ENCODE data around the gene SPESP1.

SPESP1 gene

GRCh38 chr15:68930268-68931022 is at the start of gene SPESP1:
SPESP1 (plus strand) TSS chr15:68930525; CDS start chr15:68930654, 129 bp downstream.
- Histone ChIP-seq H3K27ac (peak within 1 kb of the TSS in 3 of 21 experiments; percentile 17 to 32 (median 26)), H3K4me3 (peak within 1 kb of the TSS; percentile 28 to 42 (median 35))

GRCh38 chr15:68885070-68885469 is 45.3 kb upstream of the SPESP1 start:
- Histone ChIP-seq H3K27ac (no peak overlapping the region), H3K4me3 (no peak overlapping the region)

- no peak overlapping the region for H3K27ac ChIP-seq
- H3K4me3 ChIP-seq: no peak overlapping the region
These were observed 43.2 kb upstream of the SPESP1 start for GRCh38 chr15:68887120-68887519.

- no peak overlapping the region for H3K27ac ChIP-seq
- H3K4me3 ChIP-seq: no peak overlapping the region
These were observed 42.5 kb upstream of the SPESP1 start for GRCh38 chr15:68887819-68888218.

GRCh38 chr15:68888419-68888818 is 41.9 kb upstream of the SPESP1 start:
- Histone ChIP-seq H3K4me3 (no peak overlapping the region), H3K27ac (no peak overlapping the region)

DNA sequence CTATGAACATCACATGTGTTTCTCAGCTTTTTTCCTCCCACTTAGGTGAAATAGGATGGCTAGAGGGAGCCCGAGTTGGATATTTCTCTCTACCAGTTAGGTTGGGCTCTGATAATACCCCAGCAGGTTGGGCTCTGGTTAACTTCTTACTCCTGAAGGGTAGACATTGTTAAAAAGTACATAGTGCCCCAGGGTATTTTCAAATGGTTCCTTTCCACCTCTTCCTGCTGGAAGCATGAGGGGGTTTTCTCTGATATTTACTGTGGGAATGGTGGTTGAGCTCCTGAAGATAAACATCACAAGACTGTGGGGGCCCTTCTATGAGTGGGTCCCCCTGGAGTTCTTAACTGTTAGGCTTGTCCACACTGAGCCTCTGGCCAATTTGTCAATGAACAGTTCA is 36.1 kb upstream of the SPESP1 start:
- no peak overlapping the region for H3K4me3 ChIP-seq
- no peak overlapping the region for H3K27ac ChIP-seq

DNA sequence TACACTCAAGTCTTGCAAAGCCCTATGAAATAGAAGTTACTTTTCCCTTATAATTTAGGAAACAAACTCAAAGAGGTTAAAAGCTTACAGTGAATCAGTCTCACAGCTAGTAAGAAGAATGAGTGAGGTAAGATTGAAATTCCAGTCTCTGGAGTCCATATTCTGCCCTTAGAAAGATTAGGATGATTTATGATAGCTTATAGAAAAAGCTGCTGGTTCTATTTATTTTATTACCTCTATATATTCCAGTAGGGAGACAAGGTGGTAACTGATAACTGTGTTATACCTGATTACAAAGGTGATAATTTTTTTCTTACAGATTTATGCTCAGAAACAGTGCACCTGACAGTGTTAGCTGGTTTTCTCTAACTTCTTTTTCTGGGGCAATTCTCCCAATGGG is 34.1 kb upstream of the SPESP1 start:
- H3K4me3 ChIP-seq: no peak overlapping the region
- H3K27ac ChIP-seq: no peak overlapping the region

GRCh38 chr15:68897016-68897415 is 33.3 kb upstream of the SPESP1 start:
- Histone ChIP-seq H3K27ac (no peak overlapping the region), H3K4me3 (no peak overlapping the region)

DNA sequence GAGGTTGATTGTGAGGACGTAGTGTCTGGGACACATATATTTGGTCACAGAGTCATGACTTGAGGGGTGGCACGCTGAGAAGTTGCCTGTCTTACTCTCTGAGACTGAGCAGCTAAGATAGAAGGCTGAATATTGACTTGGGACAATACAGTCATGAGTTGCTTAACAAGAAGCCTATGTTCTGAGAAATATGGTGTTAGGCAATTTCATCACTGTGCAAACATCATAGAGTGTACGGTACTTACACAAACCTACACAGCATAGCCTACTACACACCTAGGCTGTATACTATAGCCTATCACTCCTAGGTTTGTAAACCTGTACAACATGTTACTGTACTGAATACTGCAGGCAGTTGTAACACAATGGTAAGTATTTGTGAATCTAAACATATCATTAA is 30.3 kb upstream of the SPESP1 start:
- Histone ChIP-seq H3K4me3 (no peak overlapping the region), H3K27ac (no peak overlapping the region)

- Histone ChIP-seq H3K27ac (no peak overlapping the region), H3K4me3 (no peak overlapping the region)
These were observed 22.9 kb upstream of the SPESP1 start for GRCh38 chr15:68907396-68907923.

GRCh38 chr15:68909601-68910100 is 20.7 kb upstream of the SPESP1 start:
- H3K4me3 ChIP-seq: no peak overlapping the region
- H3K27ac ChIP-seq: no peak overlapping the region

- H3K4me3 ChIP-seq: no peak overlapping the region
- H3K27ac ChIP-seq: no peak overlapping the region
These were observed 20.0 kb upstream of the SPESP1 start for GRCh38 chr15:68910341-68910740.

GRCh38 chr15:68910816-68911215 is 19.5 kb upstream of the SPESP1 start:
- Histone ChIP-seq H3K27ac (no peak overlapping the region), H3K4me3 (no peak overlapping the region)

GRCh38 chr15:68921926-68922325 is 8.4 kb upstream of the SPESP1 start:
- no peak overlapping the region for H3K4me3 ChIP-seq

DNA sequence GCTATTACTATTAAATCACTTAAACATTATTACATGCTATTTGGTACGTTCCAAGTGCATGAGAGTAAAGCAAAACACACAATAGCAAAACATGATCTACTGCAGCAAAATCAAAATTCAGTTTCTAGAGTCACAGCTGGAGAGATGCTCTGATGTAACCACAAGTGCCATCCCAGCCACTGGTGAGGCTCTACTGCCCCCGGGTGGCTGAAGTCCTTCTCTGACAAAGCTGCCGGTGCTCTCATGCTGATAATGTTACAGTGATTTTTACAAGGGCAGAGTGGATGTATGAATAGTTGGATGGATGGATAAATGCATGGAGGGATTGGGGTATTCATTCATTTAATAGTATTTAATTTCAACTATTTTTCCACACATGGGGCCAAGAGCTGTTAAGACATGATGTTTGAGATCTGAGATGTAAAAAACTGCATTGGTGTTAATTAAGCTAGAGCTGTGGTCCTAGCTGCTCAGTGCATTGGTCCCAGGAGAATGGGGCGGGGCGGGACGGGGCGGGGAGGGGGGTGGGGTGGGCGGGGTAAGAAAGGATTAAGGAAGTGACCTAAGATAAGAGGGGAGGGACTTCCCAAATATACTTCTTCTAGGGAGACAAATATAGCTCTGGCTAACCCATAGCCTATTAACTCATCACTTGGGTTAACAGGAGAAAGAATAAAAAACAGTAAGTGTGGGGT is 5.3 kb upstream of the SPESP1 start:
- H3K4me3 ChIP-seq: no peak overlapping the region
- H3K27ac ChIP-seq: no peak overlapping the region

More at GRCh38 chr15:68921926-68922325, 8.4 kb upstream of the SPESP1 start:
- no peak overlapping the region for H3K27ac ChIP-seq

GRCh38 chr15:68933001-68933400 is 2.7 kb downstream of the SPESP1 start:
- H3K27ac ChIP-seq: no peak overlapping the region
- no peak overlapping the region for H3K4me3 ChIP-seq

GRCh38 chr15:68934341-68934740 is 4.0 kb downstream of the SPESP1 start:
- H3K4me3 ChIP-seq: no peak overlapping the region
- H3K27ac ChIP-seq: no peak overlapping the region

DNA sequence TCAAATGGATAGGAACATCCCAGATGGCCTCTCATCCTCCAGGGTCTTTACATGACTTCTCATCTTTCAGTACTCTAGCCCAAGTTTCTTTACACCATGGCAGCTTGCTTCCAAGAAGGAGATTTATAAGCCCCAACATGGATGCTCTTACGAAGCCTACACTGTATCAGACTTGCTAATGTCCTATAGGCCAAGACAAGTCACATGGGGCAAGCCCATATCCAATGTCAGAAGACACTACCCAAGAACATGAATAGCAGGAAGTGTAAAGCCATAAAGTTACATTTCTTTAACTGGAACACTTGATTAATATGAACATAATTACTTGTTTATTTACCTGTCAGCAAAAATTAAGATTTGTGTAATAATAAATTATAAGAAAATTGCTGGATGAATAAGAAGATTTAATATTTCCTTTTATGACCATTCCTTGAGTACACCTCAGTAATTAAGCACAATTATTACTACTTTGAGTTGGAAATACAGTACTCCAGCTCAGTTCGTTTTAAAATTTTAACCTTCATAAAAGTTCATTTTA is 5.1 kb downstream of the SPESP1 start:
- H3K4me3 ChIP-seq: no peak overlapping the region
- H3K27ac ChIP-seq: no peak overlapping the region

GRCh38 chr15:68939501-68939900 is 9.2 kb downstream of the SPESP1 start:
- Histone ChIP-seq H3K27ac (no peak overlapping the region), H3K4me3 (no peak overlapping the region)

GRCh38 chr15:68951813-68952212 is 21.5 kb downstream of the SPESP1 start:
- Histone ChIP-seq H3K4me3 (no peak overlapping the region), H3K27ac (no peak overlapping the region)

GRCh38 chr15:68957696-68958095 is 27.4 kb downstream of the SPESP1 start:
- Histone ChIP-seq H3K4me3 (no peak overlapping the region), H3K27ac (no peak overlapping the region)
